Activated T-cell treated with anti-CD3 and anti-CD28 coated beads, Interleukin-2, amount 50 U/mL, for 1 hour (primary cell): ENCODE measurements around the gene GPX4.

Experiments
- DNase-seq: peaks from one replicate; pipeline ENCODE4 v3.0.0-alpha.2; 2020

The GPX4 gene

DNA sequence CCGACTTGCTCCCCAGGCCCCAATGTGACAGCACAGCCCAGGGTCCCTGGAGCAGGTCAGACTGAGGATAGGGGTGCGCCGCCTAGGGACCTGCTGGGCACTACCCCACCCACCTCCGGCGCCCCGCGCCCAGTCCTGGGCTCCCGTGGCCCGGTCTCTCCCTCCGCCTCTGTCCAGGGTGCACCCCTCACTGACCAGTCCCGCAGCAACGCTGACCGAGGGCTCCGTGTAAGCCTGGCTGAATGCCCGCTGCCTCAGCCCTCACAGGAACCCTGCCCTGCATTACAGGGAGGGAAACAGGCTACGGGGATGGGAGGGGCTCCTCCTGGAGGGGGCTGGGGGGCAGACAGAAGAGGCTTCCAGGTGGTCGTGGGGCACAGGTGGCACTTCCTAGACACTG lies 31.7 kb downstream of the GPX4 start:
- no peak for DNase-seq

DNA sequence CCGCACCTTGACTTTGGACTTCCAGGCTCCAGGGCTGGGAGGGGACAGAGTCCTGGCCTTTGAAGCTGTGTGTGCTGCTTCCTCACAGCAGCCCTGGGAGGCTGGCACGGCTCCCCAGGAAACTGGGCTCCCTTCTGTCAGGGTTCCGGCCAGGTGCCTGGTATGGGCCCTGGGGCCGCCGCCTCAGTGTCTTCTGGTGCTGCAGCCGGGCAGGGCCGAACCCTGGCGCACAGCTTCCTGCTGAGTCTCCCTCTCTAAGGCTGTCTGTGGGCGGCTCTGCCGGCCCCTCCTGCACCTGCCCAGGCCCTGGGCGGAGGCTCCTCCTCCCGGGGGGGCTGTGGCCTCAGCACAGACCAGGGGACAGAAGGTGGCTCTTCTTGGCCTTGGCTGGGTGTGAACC lies 32.4 kb downstream of the GPX4 start:
- DNase-seq: no peak

DNA sequence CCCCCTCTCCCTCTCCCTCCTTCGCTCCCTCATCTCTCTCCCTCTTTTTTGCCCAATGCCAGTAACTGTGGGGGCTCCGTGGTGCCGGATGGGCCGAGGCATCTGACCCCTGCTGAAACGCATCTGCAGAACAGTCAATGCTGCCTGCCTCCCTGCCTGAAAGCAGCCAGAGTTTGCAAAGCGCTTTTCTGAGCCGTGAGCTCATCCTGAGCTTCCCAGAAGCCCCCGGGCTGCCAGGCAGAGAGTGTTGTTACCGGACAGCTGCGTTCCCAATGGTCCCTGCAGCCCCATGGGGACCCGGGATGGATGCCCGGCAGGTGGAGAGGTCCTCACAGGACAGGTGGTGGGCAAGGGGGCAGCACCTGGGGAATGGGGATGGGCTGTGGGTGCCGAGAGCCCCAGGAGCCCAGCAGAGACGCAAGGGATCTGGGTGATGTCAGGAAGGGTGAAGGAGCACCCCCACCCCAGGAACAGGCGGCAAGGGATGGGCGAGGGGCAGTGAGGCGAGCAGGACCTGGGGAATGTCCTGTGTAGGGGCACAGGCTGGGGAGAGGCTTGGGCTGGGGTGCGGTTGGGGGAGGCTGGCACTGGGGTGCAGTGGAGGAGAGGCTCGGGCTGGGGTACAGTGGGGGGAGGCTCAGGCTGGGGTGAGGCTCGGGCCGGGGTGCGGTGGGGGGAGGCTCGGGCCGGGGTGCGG lies 33.0 kb downstream of the GPX4 start:
- DNase-seq: no peak

DNA sequence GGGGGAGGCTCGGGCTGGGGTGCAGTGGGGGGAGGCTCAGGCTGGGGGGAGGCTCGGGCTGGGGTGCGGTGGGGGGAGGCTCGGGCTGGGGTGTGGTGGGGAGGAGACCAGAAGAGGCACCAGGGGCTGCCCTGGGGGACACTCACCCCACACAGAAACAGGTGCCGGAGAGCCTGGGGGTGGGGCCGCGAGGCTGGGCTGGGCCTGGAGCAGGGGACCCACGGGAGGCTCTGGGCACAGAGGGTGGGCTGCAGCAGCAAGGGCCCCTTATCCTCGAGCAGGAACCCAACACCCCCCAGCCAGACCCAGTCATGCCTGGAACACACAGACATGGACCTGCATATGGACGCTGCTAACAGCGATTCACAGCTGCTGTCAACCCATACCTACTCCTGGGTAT lies 34.3 kb downstream of the GPX4 start:
- DNase-seq: no peak

DNA sequence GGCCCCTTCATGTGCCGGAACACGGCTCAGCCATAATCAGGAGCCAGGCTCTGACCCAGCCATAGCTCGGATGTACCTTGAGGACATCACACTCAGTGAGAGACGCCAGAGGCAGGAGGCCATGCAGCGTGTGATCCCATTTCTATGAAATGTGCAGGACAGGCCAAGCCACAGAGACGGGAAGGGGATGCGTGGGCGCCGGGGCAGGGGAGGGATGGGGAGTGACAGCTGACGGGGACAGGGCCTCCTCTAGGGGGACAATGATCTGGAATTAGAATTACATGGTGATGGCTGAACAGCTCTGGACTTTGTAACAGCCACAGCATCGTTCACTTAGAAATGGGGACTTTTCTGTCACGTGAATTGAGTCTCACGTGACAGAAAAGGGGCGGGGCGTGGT lies 35.3 kb downstream of the GPX4 start:
- DNase-seq: no peak

DNA sequence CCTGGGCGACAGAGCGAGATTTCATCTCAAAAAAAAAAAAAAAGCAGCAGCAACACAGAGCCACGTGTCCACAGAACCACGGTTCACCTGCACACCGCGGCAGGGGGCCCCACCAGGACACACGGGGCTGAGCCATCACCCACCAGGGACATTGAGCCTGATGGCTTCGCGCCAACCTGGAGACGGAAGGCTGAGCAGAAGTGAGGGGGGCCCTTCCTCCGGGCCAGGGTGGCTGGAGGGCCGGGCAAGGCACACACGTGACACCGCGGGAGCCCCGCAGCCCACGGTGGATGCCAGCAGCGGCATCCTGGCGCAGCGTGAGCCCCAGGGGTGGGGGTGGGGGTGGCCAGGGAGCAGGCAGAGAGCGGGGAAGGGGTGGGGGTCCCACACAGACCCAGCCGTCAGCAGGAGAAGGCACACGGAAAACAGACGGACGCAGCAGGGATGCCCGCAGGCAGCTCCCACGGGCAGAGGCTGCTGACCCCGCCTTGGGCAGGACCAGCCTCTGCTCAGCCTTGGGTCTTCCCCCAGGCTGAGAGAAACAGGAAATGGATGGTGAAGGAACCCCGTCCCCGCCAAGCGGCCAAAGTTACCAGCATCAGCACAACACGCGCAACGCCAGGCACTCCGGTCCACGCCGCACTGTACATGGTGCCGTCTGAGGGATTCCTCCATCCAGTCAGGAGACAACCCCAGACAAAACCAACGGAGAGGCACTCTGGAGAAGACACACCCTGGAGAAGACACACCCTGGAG lies 36.7 kb downstream of the GPX4 start:
- no peak for DNase-seq

DNA sequence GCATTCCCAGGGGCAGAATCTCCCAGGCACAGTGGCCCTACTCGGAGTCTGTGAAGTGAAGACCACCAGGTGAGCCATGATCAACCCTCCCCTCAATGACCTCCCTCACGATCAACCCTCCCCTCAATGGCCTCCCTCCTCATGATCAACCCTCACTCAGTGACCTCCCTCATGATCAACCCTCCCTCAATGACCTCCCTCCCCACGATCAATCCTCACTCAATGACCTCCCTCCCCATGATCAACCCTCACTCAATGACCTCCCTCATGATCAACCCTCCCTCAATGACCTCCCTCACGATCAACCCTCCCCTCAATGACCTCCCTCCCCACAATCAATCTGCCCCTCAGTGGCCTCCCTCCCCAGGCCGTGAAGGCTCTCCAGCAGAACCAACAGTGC lies 38.1 kb downstream of the GPX4 start:
- no peak for DNase-seq

DNA sequence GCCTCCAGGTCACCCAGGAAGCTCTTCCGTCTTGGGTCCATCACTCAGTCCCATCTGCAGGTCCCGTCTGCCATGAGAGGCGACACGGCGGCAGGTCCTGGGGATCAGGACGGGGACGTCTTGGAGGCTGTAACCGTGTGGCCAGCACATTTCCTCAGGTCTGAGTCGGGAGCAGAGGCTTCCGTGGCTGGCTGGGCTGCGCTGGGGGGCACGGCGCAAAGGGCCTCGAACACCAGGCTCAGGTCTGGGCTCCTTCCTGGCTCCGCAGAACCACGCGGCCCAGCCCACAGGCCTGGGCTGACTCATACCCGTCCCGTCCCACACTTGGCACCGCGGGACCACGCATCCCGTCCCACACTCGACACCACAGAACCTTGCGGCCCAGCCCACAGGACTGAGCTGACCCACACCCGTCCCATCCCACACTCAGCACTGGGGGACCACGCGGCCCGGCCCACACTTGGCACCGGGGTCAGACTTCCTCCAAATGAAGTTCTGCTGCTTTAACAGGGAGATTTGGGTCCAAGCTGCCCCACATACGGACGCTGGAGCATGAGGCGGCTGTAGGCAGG lies 40.1 kb downstream of the GPX4 start:
- no peak for DNase-seq

DNA sequence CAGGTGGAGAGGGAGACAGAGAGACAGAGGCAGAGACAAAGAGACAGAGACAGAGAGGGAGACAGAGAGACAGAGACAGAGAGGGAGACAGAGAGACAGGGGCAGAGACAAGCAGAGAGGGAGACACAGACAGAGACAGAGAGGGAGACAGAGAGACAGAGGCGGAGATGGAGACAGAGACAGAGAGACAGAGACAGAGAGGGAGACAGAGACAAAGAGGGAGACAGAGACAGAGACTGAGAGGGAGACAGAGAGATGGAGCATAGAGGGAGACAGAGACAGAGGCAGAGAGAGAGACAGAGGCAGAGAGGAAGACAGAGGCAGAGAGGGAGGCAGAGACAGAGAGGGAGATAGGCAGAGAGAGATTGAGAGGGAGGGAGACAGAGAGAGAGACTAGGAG lies 40.9 kb downstream of the GPX4 start:
- no peak for DNase-seq

DNA sequence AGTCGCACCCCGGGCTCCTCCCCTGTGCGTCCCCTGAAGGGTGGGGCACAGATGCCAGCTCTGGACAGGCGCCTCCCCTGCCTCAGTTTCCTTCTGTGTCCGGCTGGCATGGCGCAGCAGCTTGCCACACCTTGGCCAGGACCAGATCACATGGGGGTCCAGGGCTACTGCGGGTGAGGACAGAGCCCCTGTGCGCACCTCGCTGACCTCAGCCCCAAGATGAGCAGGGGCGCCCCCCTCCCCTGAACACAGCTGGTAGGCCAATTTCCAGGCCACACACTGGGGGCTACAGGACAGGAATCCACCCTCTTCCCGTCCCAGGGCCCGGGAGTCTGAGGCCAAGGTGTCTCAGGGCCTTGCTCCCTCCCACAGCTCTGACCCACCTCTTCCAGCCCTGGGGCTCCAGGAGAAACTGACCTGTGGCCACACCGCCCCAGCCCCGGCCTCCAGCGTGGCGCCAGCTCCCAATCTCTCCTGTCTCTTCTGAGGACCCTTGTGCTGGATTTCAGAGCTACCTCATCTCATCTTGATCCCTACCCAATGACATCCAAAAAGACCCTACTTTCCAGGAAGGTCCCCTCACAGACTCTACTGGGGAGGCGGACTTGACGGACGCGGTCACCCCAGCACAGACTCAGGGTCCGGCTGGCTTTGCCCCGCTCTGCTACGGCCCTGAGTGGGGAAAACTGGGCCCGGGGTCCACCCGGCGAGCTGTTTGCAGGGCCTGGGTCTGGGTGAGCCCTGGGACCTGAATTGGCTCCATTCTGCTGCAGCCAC lies 42.0 kb downstream of the GPX4 start:
- DNase-seq: no peak

DNA sequence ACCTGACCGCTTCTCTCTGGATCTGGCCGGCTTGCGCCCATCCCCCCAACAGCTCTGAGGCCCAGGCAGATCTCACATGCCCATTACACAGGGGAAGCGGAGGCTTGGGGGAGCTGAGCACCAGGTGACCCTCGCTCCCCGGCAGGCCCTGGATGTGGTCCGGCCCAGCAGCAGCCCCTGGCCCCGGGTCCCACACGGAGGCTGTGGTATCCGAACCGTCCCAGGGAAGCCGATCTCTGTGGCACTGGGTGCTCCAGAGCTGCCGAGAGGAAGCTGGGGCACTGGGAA lies 42.6 kb downstream of the GPX4 start:
- DNase-seq: no peak

DNA sequence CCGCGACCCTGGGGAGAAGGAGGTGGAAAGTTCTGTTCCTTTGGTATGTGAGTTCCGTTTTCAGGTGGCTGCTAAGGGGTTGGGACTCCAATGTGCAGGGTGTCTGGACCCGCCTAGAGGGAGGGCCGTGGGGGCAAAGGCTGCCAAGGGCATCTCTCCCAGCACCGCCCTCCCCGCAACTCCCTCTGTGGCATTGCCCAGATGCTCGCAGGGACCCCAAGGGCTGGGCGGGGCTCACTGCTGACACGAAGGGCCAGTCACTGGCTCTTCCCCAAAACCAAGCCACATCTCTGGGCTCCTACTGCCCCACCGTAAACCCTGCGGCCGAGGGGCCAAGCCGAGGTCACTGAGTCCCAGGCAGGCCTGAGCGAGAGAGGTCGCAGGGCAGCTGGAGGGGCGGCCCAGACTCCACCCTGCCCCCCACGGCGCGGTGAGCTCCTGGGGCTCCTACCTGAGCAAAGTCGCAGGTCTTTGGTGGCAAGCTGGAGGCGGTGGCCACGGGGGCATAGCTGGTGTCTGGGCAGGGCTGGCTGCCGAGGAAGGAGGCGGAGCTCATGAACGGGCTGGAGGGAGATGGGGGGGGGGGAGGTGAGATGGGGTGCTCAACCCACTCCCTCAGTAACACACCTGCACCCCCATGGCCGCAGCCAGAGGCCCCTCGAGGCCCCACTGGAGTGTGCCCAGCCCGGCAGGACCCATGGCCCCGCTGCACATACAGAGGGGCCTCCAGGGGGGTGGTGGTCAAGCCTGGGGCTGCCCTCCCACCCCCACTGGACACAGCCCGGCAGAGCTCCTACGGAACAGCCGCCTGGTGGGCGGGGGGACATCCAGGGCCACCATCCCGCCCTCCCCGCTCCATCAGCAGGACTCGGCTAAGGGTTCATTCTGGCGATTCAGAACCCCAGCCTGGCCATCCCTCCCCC lies 43.3 kb downstream of the GPX4 start:
- DNase-seq: no peak

DNA sequence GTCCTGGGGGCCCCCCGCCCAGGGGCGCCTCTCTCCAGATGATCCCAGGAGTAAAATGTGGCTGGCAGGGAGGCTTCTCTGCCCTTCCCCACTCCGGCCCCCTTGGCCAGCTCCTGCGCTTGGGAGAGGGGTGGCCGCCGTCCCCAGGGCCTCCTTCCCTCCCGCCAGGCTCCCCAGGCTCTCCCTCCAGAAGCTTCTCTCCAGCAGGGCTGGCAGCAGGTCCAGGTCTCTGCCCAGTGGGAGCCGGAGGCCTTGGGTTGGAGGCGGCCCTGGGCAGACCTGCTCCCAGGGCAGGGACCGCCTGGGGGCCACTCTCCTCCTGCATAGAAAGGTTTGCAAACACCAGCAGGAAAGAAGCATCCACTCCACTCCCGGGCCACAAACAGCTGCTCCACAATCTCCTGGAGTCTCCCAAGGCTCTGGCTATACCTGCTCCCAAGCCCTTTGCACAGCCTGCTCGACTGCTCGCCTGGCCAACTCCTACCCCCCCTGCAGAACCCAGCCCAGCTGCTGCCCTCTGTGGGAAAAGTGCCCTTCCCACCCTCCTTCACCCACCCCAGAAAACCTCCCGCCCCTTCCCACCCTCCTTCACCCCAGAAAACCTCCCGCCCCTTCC lies 44.2 kb downstream of the GPX4 start:
- no peak for DNase-seq

DNA sequence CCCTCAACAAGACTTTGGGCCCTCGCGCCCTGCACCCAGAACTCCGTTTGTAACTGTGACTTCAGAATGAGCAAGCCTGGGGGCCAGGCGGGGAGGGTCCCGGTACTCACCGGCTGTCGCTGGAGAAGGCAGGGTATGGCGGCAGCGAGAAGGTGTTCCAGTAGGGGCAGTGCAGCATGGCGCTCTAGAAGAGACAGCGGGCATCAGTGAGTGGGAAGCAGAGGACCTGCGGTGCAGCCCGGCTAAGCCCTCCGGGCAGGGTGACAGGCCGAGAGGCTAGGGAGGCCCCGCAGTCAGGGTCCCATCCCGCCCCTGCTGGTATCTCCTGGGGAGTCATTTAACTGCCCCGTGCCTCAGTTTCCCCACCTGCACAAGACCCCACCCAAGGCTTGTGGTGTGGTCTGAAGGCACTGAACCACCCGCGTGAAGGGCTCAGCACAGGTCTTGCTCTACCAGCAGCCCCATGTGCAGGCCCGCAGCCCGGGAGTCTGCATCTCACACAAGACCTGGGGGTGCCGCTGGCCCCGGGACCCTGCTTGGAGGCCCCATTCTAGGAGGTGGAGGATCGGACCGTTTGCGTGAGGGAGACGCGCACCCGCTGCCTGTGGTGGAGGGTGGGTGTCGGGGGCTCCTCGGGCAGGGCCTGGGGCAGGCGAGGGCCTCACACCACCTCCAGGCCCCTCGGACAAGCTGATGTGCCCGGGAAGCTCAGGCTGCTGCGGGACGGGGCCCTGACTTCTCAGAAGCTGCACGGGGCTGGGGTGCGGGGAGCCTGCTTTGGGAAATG lies 45.7 kb downstream of the GPX4 start:
- DNase-seq: no peak

DNA sequence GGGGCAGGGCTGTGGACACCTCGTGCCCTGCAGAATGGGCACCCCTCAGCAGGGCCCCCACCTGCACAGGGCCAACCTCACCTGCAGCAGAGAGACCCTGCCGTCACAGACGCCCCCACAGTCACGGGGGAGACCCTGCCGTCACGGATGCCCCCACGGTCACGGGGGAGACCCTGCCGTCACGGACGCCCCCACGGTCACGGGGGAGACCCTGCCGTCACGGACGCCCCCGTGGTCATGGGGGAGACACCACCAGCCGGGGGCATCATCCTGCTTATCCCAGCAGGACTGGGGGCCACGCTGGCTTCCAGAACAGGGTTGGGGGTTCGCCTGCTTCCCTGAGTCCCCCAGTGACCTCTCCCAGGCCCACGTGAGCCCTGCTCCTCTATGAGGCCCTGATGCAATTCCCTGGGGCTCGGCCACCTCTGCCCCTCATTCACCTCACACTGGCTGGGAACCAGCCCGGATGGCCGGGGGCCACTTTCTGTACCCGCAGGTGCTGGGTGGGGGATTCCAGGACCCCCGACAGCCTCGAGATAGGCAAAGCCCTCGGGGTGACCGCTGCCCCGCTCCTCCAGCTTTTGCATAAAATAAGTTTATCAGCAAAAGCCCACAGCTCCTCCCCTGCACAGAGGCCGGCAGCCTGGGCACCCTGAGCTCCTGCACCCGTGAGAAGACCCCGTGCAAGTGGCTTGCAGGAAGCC lies 46.7 kb downstream of the GPX4 start:
- no peak for DNase-seq

DNA sequence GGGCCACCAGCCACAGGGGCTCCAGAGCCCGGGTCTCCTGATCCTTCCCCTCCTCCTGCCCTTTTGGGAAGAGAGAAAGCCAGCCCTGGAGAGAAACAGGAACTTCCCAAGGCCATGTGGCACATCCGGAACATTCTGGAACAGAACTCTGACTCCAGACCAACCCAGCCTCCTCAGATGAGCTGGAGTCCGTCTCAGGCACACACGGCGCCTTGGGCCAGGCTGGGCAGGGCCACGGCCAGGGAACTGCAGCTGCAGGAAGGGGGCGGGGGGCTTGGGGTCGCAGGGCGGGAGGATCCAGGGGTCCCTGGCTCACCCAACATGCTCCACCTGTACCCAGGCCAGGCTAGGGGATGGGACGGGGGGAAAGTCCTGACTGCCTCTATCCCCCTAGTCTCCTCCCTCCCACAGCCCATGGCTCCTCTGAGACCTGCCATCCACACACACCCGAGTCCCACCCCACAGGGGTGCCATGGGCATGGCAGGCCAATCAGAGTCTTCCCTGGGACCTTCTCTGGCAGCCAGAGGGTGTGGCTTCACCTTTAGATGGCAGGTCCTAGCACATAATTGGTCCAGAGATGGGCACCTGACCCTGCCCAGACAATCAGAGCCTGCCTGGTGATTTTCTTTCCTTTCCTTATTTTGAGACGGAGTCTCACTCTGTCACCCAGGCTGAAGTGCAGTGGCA lies 47.4 kb downstream of the GPX4 start:
- no peak for DNase-seq

DNA sequence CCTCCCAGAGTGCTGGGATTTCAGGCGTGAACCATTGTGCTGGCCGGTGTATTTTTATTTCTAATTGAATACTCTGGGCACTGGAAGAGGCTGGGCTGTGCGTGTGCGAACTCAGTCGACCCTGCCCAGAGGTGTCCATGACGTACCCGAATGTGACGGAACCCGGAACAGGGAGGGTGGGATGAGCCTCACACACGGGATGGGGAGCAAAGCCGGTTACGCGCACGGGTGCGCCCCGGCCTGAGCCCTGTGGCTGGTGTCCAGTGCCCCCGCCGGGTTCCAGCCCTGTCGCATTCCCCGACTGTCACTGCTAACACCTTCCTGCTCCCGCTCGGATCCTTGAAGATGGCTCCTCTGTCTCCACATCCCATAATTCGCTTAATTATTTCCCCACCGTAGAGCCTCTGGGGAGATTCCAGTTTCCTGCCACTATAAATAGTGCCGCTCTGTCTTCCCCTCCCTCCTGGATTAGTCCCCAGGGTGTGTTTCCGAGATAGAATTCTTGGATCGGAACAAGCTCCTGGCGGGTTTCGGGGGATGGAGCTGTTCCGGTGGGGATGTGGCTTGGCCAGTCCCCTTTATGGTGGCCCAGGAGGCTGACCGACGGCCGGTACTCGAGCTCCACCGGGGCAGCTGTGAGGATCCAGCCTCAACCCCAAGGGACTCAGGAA lies 48.3 kb downstream of the GPX4 start:
- no peak for DNase-seq

DNA sequence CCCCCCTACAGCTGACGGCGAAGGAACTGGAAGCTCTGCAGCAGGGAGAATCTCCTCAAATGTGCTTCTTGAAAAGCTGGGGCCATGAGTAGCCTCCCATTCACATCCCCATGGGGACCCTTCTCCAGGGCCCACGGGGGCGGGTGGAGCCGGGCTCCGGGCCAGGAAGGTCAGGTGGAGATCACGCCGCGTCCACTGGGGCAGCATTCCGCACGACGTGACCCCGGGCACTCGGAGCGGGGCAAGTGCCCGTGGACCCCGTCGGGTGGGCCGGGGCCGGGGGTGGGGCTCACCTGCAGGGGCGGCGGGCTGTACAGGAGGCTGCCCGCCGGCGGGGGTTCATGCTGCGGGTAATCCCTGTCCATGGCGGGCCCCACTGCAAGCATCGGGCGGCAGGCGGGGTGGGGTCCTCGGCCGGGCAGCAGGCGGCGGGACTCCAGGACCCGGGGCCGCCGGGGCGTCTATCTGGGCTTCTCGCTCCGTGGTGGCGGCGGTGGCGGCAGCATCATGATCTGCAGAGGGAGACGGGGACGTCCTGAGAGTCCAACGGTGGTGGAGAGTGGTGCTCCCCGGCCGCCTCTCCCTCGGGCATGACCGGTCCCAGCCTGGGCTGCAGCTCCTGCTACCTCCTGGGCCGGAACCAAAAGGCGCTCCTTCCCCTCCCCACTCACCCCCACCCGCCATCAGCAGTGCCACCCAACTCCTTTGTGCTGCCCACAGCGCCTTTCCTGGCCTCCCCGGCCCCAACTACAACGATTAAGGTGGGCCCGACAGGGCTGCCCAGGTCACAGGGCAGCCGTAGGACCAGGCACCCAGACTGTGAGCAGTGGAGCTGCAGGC lies 50.3 kb downstream of the GPX4 start:
- DNase-seq: no peak
